ENCODE data around the gene ATP6V1G2. TPM values are rescaled to one million over a fixed set of nuclear protein-coding genes. Genes with fewer than 3 reads are reported as not detected.

Gene ATP6V1G2
- total and polyA plus RNA-seq, 2 donors, result 2.5 to 3.3 TPM

GRCh38 chr6:31569861-31570536 lies 23.6 kb upstream of the ATP6V1G2 start:
- no peak for DNase-seq (ENCODE audit: low read depth in 6 of 9, low spot score in 9 of 9)
- Histone ChIP-seq H3K9me3 (ENCODE audit: control insufficient read depth in 2 of 2, insufficient read depth in 1 of 2, low read length in 1 of 2) (peaks cover 0 to 3% of the 10 kb centered on the region in 2 donors), H3K4me3 (ENCODE audit: low read length in 2 of 2) (no peak overlapping the region), H3K27ac (ENCODE audit: low read depth in 1 of 2, low read length in 1 of 2) (no peak overlapping the region), H3K36me3 (ENCODE audit: control insufficient read depth in 2 of 2, insufficient read depth in 2 of 2, low read length in 1 of 2) (no peaks in the 10 kb centered on the region), H3K27me3 (ENCODE audit: control insufficient read depth in 2 of 2, insufficient read depth in 1 of 2, low read length in 1 of 2) (no peaks in the 10 kb centered on the region), H3K4me1 (ENCODE audit: control insufficient read depth in 2 of 2, insufficient read depth in 2 of 2, low read length in 2 of 2) (peaks cover 14 to 71% of the 10 kb centered on the region in 2 donors)
- WGBS, result 98% methylated on average over 1 of the region's 1 CpG

DNA sequence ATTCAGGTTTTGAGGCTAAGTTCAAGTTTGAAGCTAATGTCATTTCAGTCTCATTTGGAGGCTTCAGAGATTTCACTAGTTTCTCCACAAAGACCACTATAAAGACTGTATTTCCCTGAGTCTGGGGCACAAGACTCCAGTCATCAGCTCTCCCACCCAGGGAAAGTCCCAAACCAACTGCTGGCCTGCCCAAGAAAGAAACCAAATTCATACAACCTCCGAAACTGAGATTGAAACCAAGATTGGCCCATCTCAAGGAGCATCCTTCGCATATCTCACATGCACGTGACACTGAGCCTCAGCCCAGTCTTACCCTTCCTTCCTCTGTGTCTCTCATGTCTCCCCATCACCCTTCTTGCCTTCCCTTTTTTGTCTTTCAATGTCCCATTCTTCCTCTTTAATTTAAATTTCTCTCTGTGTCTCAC lies 22.1 kb upstream of the ATP6V1G2 start:
- peak in 3 of 9 donors; percentile 54 to 77 (median 62) for DNase-seq (ENCODE audit: low read depth in 6 of 9, low spot score in 9 of 9)
- H3K4me3 ChIP-seq (ENCODE audit: low read length in 2 of 2), result no peak overlapping the region
- H3K4me1 ChIP-seq (ENCODE audit: control insufficient read depth in 2 of 2, insufficient read depth in 2 of 2, low read length in 2 of 2), result peaks cover 14 to 56% of the 10 kb centered on the region in 2 donors
- H3K27ac ChIP-seq (ENCODE audit: low read depth in 1 of 2, low read length in 1 of 2), result peak overlapping the region in 1 of 2 donors; percentile 41
- H3K27me3 ChIP-seq (ENCODE audit: control insufficient read depth in 2 of 2, insufficient read depth in 1 of 2, low read length in 1 of 2), result no peaks in the 10 kb centered on the region
- WGBS, result 24% methylated on average over 3 of the region's 3 CpGs
- peaks cover 0 to 3% of the 10 kb centered on the region in 2 donors for H3K9me3 ChIP-seq (ENCODE audit: control insufficient read depth in 2 of 2, insufficient read depth in 1 of 2, low read length in 1 of 2)
- no peaks in the 10 kb centered on the region for H3K36me3 ChIP-seq (ENCODE audit: control insufficient read depth in 2 of 2, insufficient read depth in 2 of 2, low read length in 1 of 2)

DNA sequence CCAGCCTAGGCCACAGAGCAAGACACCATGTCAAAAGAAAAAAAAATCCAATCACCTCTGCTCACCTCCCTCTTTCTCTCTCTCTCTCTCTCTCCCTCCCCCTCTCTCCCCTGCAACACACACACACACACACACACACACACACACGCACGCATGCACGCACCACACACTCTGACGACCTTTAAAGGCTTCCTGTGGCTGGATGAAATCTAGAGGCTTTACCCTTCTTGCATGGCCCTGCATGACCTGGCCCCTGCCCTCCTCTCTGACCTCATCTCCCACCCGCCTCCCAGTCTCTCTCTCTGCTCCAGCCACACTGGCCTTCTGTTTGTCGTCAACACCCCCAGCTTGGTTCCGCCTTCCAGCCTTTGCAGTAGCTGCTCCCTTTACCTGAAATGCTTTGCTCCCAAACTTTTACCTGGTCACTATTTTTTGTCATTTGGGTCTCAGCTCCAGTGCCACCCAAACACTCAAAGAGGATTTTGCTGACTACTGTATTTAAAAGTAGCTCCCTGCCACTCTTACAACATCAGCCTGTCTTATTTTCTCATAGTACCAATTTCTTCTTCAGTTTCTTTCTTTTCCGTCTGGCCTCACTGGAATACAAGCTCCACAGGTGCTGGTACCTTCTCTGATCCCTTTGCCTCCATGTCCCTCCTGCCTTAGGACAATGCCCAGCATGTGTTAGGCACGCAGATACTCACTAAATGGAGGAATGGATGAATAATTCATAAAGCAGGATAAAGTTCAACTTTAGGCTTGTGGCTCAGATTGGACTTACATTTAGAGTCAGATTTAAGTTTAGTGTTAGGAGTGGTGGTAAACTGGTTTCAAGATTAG lies 21.3 kb upstream of the ATP6V1G2 start:
- Histone ChIP-seq H3K9me3 (ENCODE audit: control insufficient read depth in 2 of 2, insufficient read depth in 1 of 2, low read length in 1 of 2) (peaks cover 0 to 3% of the 10 kb centered on the region in 2 donors), H3K4me3 (ENCODE audit: low read length in 2 of 2) (no peak overlapping the region), H3K27me3 (ENCODE audit: control insufficient read depth in 2 of 2, insufficient read depth in 1 of 2, low read length in 1 of 2) (no peaks in the 10 kb centered on the region), H3K4me1 (ENCODE audit: control insufficient read depth in 2 of 2, insufficient read depth in 2 of 2, low read length in 2 of 2) (peaks cover 13 to 48% of the 10 kb centered on the region in 2 donors), H3K27ac (ENCODE audit: low read depth in 1 of 2, low read length in 1 of 2) (peak overlapping the region in 1 of 2 donors; percentile 41), H3K36me3 (ENCODE audit: control insufficient read depth in 2 of 2, insufficient read depth in 2 of 2, low read length in 1 of 2) (peaks cover 0 to 2% of the 10 kb centered on the region in 2 donors)
- WGBS, result 79% methylated on average over 9 of the region's 9 CpGs
- peak in 1 of 9 donors; percentile 41 for DNase-seq (ENCODE audit: low read depth in 6 of 9, low spot score in 9 of 9)

- DNase-seq (ENCODE audit: low read depth in 6 of 9, low spot score in 9 of 9), result no peak
- Histone ChIP-seq H3K27me3 (ENCODE audit: control insufficient read depth in 2 of 2, insufficient read depth in 1 of 2, low read length in 1 of 2) (no peaks in the 10 kb centered on the region), H3K9me3 (ENCODE audit: control insufficient read depth in 2 of 2, insufficient read depth in 1 of 2, low read length in 1 of 2) (no peaks in the 10 kb centered on the region), H3K36me3 (ENCODE audit: control insufficient read depth in 2 of 2, insufficient read depth in 2 of 2, low read length in 1 of 2) (peaks cover 7 to 23% of the 10 kb centered on the region in 2 donors), H3K4me3 (ENCODE audit: low read length in 2 of 2) (no peak overlapping the region), H3K4me1 (ENCODE audit: control insufficient read depth in 2 of 2, insufficient read depth in 2 of 2, low read length in 2 of 2) (peaks cover 43 to 59% of the 10 kb centered on the region in 2 donors), H3K27ac (ENCODE audit: low read depth in 1 of 2, low read length in 1 of 2) (no peak overlapping the region)
Measured at GRCh38 chr6:31560697-31561058, 14.3 kb upstream of the ATP6V1G2 start.

DNA sequence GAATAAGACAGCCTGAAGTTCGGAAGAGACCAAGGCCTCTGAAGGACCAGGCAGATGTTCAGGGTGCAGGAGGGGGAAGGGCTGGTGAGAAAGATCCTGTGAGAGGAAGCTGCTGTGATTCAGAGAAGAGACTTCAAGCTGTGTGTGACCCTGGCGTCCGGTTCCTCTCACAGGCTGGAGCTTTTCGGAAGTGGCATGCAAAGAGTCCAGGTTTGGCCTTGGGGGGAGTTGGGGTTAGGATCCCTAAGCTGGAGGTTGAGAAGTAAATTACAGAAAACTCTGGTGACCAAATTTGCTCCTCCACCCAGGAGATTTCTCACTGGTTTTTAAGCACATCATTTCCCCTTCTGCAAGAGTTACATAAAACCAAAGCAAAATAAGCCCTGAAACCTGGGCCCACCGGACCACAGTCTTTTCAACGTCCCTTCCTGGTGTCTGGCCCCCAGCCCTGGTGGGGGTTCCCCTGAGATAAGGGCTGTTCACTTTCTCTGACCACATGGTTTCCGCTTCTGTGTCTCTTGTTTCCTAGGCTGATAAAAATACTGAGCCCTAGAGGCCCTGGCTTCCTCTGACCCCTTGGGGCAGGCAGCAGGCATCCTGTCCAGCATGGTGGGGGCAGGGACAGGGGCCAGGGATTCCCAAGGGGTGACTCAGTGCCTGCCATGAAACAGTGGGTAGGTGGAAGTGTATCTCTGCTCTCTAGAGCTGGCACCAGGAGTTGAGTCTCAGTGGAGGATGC lies 13.7 kb upstream of the ATP6V1G2 start:
- WGBS, result 21% methylated on average over 7 of the region's 7 CpGs
- Histone ChIP-seq H3K9me3 (ENCODE audit: control insufficient read depth in 2 of 2, insufficient read depth in 1 of 2, low read length in 1 of 2) (no peaks in the 10 kb centered on the region), H3K4me1 (ENCODE audit: control insufficient read depth in 2 of 2, insufficient read depth in 2 of 2, low read length in 2 of 2) (peaks cover 43 to 61% of the 10 kb centered on the region in 2 donors), H3K27ac (ENCODE audit: low read depth in 1 of 2, low read length in 1 of 2) (peak overlapping the region; percentile 61 to 85), H3K4me3 (ENCODE audit: low read length in 2 of 2) (no peak overlapping the region), H3K27me3 (ENCODE audit: control insufficient read depth in 2 of 2, insufficient read depth in 1 of 2, low read length in 1 of 2) (no peaks in the 10 kb centered on the region), H3K36me3 (ENCODE audit: control insufficient read depth in 2 of 2, insufficient read depth in 2 of 2, low read length in 1 of 2) (peaks cover 7 to 23% of the 10 kb centered on the region in 2 donors)
- peak in 4 of 9 donors; percentile 44 to 78 (median 56) for DNase-seq (ENCODE audit: low read depth in 6 of 9, low spot score in 9 of 9)

DNA sequence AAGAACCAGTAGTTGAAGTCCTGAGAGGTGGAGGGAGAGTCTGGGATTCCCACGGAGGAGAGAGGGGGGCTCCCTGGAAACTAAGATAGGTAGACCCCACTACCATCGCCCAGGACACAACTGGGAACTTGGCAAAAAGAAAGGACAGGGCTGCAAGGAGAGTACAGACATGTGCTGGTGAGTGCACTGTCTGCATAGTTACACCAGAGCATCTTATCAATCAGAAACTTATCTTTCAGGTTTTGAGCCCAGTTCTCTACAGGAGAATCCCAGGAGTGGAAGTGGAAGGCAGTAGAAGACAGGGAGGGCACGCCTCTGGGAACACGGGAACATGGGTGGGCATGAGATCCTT lies 13.2 kb upstream of the ATP6V1G2 start:
- WGBS, result 26% methylated on average over 4 of the region's 4 CpGs
- Histone ChIP-seq H3K27me3 (ENCODE audit: control insufficient read depth in 2 of 2, insufficient read depth in 1 of 2, low read length in 1 of 2) (no peaks in the 10 kb centered on the region), H3K4me3 (ENCODE audit: low read length in 2 of 2) (no peak overlapping the region), H3K9me3 (ENCODE audit: control insufficient read depth in 2 of 2, insufficient read depth in 1 of 2, low read length in 1 of 2) (no peaks in the 10 kb centered on the region), H3K27ac (ENCODE audit: low read depth in 1 of 2, low read length in 1 of 2) (peak overlapping the region; percentile 6 to 85), H3K36me3 (ENCODE audit: control insufficient read depth in 2 of 2, insufficient read depth in 2 of 2, low read length in 1 of 2) (peaks cover 7 to 23% of the 10 kb centered on the region in 2 donors), H3K4me1 (ENCODE audit: control insufficient read depth in 2 of 2, insufficient read depth in 2 of 2, low read length in 2 of 2) (peaks cover 43 to 61% of the 10 kb centered on the region in 2 donors)
- no peak for DNase-seq (ENCODE audit: low read depth in 6 of 9, low spot score in 9 of 9)

GRCh38 chr6:31558631-31559500 lies 12.5 kb upstream of the ATP6V1G2 start:
- 5% methylated on average over 14 of the region's 14 CpGs for WGBS
- Histone ChIP-seq H3K4me3 (ENCODE audit: low read length in 2 of 2) (peak overlapping the region; percentile 3 to 21), H3K27ac (ENCODE audit: low read depth in 1 of 2, low read length in 1 of 2) (peak overlapping the region; percentile 71 to 85)

DNA sequence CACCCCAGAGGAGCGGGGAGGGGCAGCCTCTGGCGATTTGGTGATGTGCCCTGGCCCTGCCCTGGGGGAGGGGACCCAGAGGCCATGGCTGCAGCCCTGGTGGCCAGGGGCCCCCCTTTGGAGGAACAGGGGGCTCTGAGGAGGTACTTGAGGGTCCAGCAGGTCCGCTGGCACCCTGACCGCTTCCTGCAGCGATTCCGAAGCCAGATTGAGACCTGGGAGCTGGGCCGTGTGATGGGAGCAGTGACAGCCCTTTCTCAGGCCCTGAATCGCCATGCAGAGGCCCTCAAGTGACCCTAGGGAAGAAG lies 11.9 kb upstream of the ATP6V1G2 start:
- Histone ChIP-seq H3K27ac (ENCODE audit: low read depth in 1 of 2, low read length in 1 of 2) (peak overlapping the region; percentile 71 to 85), H3K4me1 (ENCODE audit: control insufficient read depth in 2 of 2, insufficient read depth in 2 of 2, low read length in 2 of 2) (peaks cover 43 to 61% of the 10 kb centered on the region in 2 donors), H3K27me3 (ENCODE audit: control insufficient read depth in 2 of 2, insufficient read depth in 1 of 2, low read length in 1 of 2) (no peaks in the 10 kb centered on the region), H3K36me3 (ENCODE audit: control insufficient read depth in 2 of 2, insufficient read depth in 2 of 2, low read length in 1 of 2) (peaks cover 7 to 31% of the 10 kb centered on the region in 2 donors), H3K4me3 (ENCODE audit: low read length in 2 of 2) (peak overlapping the region in 1 of 2 donors; percentile 21), H3K9me3 (ENCODE audit: control insufficient read depth in 2 of 2, insufficient read depth in 1 of 2, low read length in 1 of 2) (no peaks in the 10 kb centered on the region)
- no peak for DNase-seq (ENCODE audit: low read depth in 6 of 9, low spot score in 9 of 9)
- whole genome bisulfite sequencing, result 69% methylated on average over 8 of the region's 8 CpGs

More at GRCh38 chr6:31558631-31559500, 12.5 kb upstream of the ATP6V1G2 start:
- H3K36me3 ChIP-seq (ENCODE audit: control insufficient read depth in 2 of 2, insufficient read depth in 2 of 2, low read length in 1 of 2), result peaks cover 7 to 27% of the 10 kb centered on the region in 2 donors
- H3K4me1 ChIP-seq (ENCODE audit: control insufficient read depth in 2 of 2, insufficient read depth in 2 of 2, low read length in 2 of 2), result peaks cover 43 to 61% of the 10 kb centered on the region in 2 donors
- DNase-seq (ENCODE audit: low read depth in 6 of 9, low spot score in 9 of 9), result peak in 5 of 9 donors; percentile 66 to 86 (median 68)
- no peaks in the 10 kb centered on the region for H3K9me3 ChIP-seq (ENCODE audit: control insufficient read depth in 2 of 2, insufficient read depth in 1 of 2, low read length in 1 of 2)
- H3K27me3 ChIP-seq (ENCODE audit: control insufficient read depth in 2 of 2, insufficient read depth in 1 of 2, low read length in 1 of 2), result no peaks in the 10 kb centered on the region

Measured in thymus (tissue), 11 donors.